ENCODE data around the gene MT3.
"Not testable (repeated sequence)": the region's sequence is repeated elsewhere in the genome, so short reads cannot be mapped to it uniquely, and the experiment has no call there.

MT3 gene

GRCh38 chr16:56610017-56610608, 20.8 kb downstream of the MT3 start:
- DNase-seq (ENCODE audit: low read depth), result peak; percentile 60

- no peak for DNase-seq (ENCODE audit: low read depth)
Observed at GRCh38 chr16:56610609-56611111, 21.3 kb downstream of the MT3 start.

- no peak for DNase-seq (ENCODE audit: low read depth)
Observed at GRCh38 chr16:56611281-56611833, 22.0 kb downstream of the MT3 start.

GRCh38 chr16:56613706-56614105, 24.4 kb downstream of the MT3 start:
- DNase-seq (ENCODE audit: low read depth), result no peak

- no peak for DNase-seq (ENCODE audit: low read depth)
Observed at GRCh38 chr16:56614549-56614991, 25.2 kb downstream of the MT3 start.

GRCh38 chr16:56615353-56615752, 26.0 kb downstream of the MT3 start:
- no peak for DNase-seq (ENCODE audit: low read depth)

- no peak for DNase-seq (ENCODE audit: low read depth)
Observed at GRCh38 chr16:56616608-56617211, 27.4 kb downstream of the MT3 start.

- peak; percentile 23 for DNase-seq (ENCODE audit: low read depth)
Observed at GRCh38 chr16:56617212-56618085, 28.1 kb downstream of the MT3 start.

- no peak for DNase-seq (ENCODE audit: low read depth)
Observed at GRCh38 chr16:56618138-56618537, 28.8 kb downstream of the MT3 start.

- no peak for DNase-seq (ENCODE audit: low read depth)
Observed at GRCh38 chr16:56620339-56620897, 31.1 kb downstream of the MT3 start.

GRCh38 chr16:56621665-56622445, 32.5 kb downstream of the MT3 start:
- DNase-seq (ENCODE audit: low read depth), result not testable (repeated sequence)

- DNase-seq (ENCODE audit: low read depth), result not testable (repeated sequence)
Observed at GRCh38 chr16:56623184-56623583, 33.9 kb downstream of the MT3 start.

GRCh38 chr16:56623637-56624036, 34.3 kb downstream of the MT3 start:
- no peak for DNase-seq (ENCODE audit: low read depth)

GRCh38 chr16:56625140-56625942, 36.0 kb downstream of the MT3 start, which contains the start of gene MT1E:
Gene MT1E (plus strand): TSS chr16:56625781. CDS start chr16:56625852, 71 bp downstream.
- no peak for DNase-seq (ENCODE audit: low read depth)

GRCh38 chr16:56625943-56626654, 36.8 kb downstream of the MT3 start:
- DNase-seq (ENCODE audit: low read depth), result no peak

GRCh38 chr16:56626685-56627084, 37.4 kb downstream of the MT3 start:
- DNase-seq (ENCODE audit: low read depth), result no peak

GRCh38 chr16:56628486-56629350, 39.4 kb downstream of the MT3 start:
- DNase-seq (ENCODE audit: low read depth), result no peak

GRCh38 chr16:56629531-56629930, 40.2 kb downstream of the MT3 start:
- no peak for DNase-seq (ENCODE audit: low read depth)

- DNase-seq (ENCODE audit: low read depth), result no peak
Observed at GRCh38 chr16:56630134-56630533, 40.8 kb downstream of the MT3 start.
